Measurements from ENCODE around the gene LRRC51. TPM values are rescaled to one million over a fixed set of nuclear protein-coding genes. Genes with fewer than 3 reads are reported as not detected.

The LRRC51 gene
- total and polyA plus RNA-seq, 2 of the 4 experiments (the other 2 are of a cell fraction), result 5.3 to 5.6 TPM

DNA sequence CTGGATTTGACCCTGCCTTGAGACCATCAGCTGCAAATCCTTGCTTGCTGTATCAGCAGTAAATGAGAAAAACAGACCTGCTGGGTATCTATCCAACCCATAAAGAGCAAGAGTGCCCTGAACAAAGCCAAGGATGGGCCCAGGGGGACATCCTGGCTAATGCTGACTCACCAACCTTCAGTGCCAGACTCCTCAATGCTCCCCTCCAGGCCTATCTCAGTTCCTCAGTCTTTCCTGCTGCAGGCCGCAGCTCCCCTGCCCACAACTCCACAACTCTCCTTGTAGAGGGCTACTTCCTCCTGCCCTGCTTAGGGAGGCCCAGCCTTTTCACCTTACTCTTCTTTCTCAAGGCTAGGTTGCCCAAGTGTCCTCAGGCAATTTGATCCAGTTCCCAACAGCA is 19.8 kb downstream of the LRRC51 start:
- H3K27ac ChIP-seq (ENCODE audit: insufficient read depth, low read length), result no peak overlapping the region
- ATAC-seq (ENCODE audit: low read depth), result no peak

More for the DNA sequence above, 19.8 kb downstream of the LRRC51 start:
- peaks cover 35% of the 10 kb centered on the region for H3K9me1 ChIP-seq (ENCODE audit: insufficient read depth, low read length)
- H4K20me1 ChIP-seq (ENCODE audit: insufficient read depth, low read length), result no peaks in the 10 kb centered on the region; the same call in 1 of the 2 replicates
- peak overlapping the region in 1 of 2 experiments; percentile 25; a peak in 1 of 4 replicates for H4K8ac ChIP-seq (ENCODE audit: low read depth in 2 of 2, low read length in 2 of 2)
- intact Hi-C loops (cut with micrococcal nuclease) (loop anchor here (5.0 kb wide), 1 partner anchor 82 kb away; no protein-coding TSS in a partner anchor), in situ Hi-C loops (cut with MboI; ENCODE audit: low sequenced_read_pairs) (no loop called here), dilution Hi-C loops (cut with HindIII; ENCODE audit: low sequenced_read_pairs, unreplicated experiment) (no loop called here)
- ChIA-PET CTCF (interaction anchor here (0.6 to 2.3 kb wide), 3 partner anchors 9 to 314 kb away, joined by 4 to 10 read pairs (median 8); no protein-coding TSS in a partner anchor), POLR2A (ENCODE audit: unreplicated experiment) (interaction anchor here (0.5 to 0.7 kb wide), 2 partner anchors 61 to 86 kb away, joined by 6 to 10 read pairs; no protein-coding TSS in a partner anchor)
- H3K4me3 ChIP-seq (ENCODE audit: insufficient read depth, low read depth, low read length), result no peak overlapping the region
- BruUV-seq (replicated peaks), result no TSS peak
- H2AK5ac ChIP-seq (ENCODE audit: low read depth, low read length), result 0 out of 2 replicates have a peak overlapping the region, but pooled peaks have one; percentile 33
- H3K4ac ChIP-seq (ENCODE audit: low read depth, low read length), result no peak overlapping the region
- H3K9me3 ChIP-seq (ENCODE audit: control insufficient read depth, insufficient read depth, low read length), result no peaks in the 10 kb centered on the region
- H3K4me2 ChIP-seq (ENCODE audit: low read depth, low read length), result no peak overlapping the region
- no peak overlapping the region for H2BK20ac ChIP-seq (ENCODE audit: low read depth, low read length)
- H3K9ac ChIP-seq (ENCODE audit: low read depth, low read length), result no peak overlapping the region; the same call in 1 of the 2 replicates
- peaks cover 9% of the 10 kb centered on the region for H3K4me1 ChIP-seq (ENCODE audit: control insufficient read depth, insufficient read depth, low read length)
- H2AFZ ChIP-seq (replicated peaks; ENCODE audit: low read length, poor library complexity), result no peak overlapping the region
- peak overlapping the region; percentile 71 for H2AK9ac ChIP-seq (replicated peaks; ENCODE audit: low read depth, low read length, poor library complexity)
- H3K14ac ChIP-seq (replicated peaks; ENCODE audit: low read depth, low read length), result no peak overlapping the region
- H2BK15ac ChIP-seq (ENCODE audit: low read depth, low read length), result no peak overlapping the region
- H4K91ac ChIP-seq (ENCODE audit: insufficient read depth, low read depth, low read length), result no peak overlapping the region
- H3K18ac ChIP-seq (ENCODE audit: low read depth, low read length), result no peak overlapping the region
- H3K56ac ChIP-seq (ENCODE audit: extremely low read depth, insufficient read depth, low read length), result no peak overlapping the region
- no peak for DNase-seq
- H3K23ac ChIP-seq (ENCODE audit: low read depth, low read length), result peak overlapping the region; percentile 35; the same call in 1 of the 2 replicates
- no peak overlapping the region for H2BK120ac ChIP-seq (ENCODE audit: low read depth, low read length)
- TF ChIP-seq POLR2A (IDR thresholded peaks at IDR 0.05; ENCODE audit: low read depth, low read length) (no peak), MXI1 (IDR thresholded peaks at IDR 0.05; ENCODE audit: borderline replicate concordance, low read depth, low read length) (no peak), MAZ (IDR thresholded peaks at IDR 0.05; ENCODE audit: borderline replicate concordance, low read depth, low read length) (no peak), RCOR1 (IDR thresholded peaks at IDR 0.05; ENCODE audit: insufficient replicate concordance, low read length) (no peak)
- TF ChIP-seq, protein P1, sequence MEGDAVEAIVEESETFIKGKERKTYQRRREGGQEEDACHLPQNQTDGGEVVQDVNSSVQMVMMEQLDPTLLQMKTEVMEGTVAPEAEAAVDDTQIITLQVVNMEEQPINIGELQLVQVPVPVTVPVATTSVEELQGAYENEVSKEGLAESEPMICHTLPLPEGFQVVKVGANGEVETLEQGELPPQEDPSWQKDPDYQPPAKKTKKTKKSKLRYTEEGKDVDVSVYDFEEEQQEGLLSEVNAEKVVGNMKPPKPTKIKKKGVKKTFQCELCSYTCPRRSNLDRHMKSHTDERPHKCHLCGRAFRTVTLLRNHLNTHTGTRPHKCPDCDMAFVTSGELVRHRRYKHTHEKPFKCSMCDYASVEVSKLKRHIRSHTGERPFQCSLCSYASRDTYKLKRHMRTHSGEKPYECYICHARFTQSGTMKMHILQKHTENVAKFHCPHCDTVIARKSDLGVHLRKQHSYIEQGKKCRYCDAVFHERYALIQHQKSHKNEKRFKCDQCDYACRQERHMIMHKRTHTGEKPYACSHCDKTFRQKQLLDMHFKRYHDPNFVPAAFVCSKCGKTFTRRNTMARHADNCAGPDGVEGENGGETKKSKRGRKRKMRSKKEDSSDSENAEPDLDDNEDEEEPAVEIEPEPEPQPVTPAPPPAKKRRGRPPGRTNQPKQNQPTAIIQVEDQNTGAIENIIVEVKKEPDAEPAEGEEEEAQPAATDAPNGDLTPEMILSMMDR (conservative IDR thresholded peaks at IDR 0.05; ENCODE audit: low read depth, low read length), result no peak
- no peak overlapping the region for H2BK5ac ChIP-seq (ENCODE audit: low read depth, low read length, poor library complexity, severe bottlenecking)
- H4K5ac ChIP-seq (ENCODE audit: low read depth, low read length), result no peak overlapping the region
- H3K36me3 ChIP-seq (ENCODE audit: control insufficient read depth, insufficient read depth, low read length), result peaks cover 37% of the 10 kb centered on the region
- no peaks in the 10 kb centered on the region for H3K27me3 ChIP-seq (ENCODE audit: control insufficient read depth, insufficient read depth, low read length)
- peaks cover 34 to 66% of the 10 kb centered on the region in 2 experiments for H3K79me1 ChIP-seq (ENCODE audit: low read depth in 1 of 2, low read length in 2 of 2)
- 100% methylated on average over 1 of the region's 1 CpG; no CpG with 5 or more reads in 1 of the 2 experiments for WGBS, 2 experiments (ENCODE audit: extremely low coverage in 2 of 2, insufficient read length in 1 of 2)
